Skeletal muscle cell (primary cell): Measurements from ENCODE around the gene GZMM.
A peak's percentile ranks its signal among the peaks of the same experiment; 100 is the strongest.

Experiments
- DNase-seq: peaks from one replicate; pipeline ENCODE4 v3.0.0-alpha.2; 2010; ENCODE audit warnings: low read depth
- H3K4me3 ChIP-seq: 2 replicates; pipeline ENCODE4 v1.5.1; 2011; ENCODE audit warnings: low read depth, mild to moderate bottlenecking, control low read depth, low read length, moderate library complexity

The GZMM gene

DNA sequence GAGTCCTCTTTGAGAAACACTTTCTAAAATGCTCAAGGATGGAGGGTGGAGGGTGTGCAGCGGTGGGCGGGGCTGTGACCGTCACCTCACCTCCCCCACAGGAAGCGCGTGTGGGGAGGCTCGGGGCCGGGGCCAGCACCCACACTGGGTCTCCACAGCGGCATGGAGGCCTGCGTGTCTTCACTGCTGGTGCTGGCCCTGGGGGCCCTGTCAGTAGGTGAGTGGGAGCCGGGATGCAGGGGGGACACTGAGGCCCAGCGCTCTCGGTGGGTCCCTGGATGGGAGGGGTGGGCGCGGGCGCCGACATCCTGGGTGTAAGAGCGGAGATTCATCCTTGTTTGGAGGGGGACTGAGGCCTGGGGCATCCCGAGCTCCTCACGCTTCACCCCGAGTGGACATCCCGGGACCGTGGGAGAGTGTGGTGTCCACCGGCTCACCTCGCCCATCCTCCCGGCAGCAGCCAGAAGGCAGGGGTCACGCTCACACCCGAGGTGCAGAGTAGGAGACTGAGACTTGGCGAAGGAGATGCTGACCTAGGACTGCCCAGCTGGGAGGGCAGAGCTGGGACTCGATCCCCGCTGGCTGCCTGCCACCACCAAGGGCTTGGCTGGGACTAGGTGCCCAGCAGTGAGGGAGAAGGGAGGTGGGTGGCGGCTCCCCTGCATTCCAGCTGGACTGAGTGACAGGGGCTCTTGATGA lies at the start of gene GZMM:
Gene GZMM, plus strand, starts transcription at position 144 of the 699 bp plus-strand sequence. Its CDS starts 19 bp downstream, at position 163.
- DNase-seq: no peak
- H3K4me3 ChIP-seq: no peak within 1 kb of the TSS

DNA sequence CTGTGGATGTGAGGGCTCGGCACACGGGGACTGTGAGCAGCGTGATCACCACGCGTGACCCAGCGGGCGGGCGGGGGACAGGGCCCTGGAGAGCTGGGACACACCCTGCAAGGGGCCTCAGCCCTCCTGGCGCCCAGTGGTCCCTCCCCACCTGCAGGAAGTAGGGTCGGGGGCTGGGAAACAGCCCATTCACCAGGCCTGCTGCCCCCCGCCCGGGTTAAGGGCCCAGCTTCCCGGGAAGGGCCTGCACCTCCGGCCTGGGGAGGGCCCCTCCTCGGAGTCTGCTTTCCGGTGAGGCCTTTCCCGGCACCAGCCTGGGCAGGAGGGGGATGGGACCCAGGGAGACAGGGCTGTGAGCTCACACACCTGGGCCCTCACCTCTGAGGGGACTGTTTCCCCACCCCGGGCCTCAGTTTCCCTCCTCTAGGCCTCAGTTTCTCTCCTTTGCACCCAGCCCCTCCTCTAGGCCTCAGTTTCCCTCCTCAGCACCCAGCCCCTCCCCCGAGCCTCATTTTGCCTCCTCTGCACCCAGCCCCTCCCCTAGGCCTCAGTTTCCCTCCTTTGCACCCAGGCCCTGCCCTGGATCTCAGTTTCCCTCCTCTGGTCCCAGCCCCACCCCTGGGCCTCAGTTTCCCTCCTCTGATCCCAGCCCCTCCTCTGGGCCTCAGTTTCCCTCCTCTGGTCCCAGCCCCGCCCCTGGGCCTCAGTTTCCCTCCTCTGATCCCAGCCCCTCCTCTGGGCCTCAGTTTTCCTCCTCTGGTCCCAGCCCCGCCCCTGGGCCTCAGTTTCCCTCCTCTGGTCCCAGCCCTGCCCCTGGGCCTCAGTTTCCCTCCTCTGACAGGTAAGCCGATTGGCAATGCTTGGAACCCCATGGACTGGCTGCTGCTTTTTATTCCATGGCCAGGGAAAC lies 49.4 kb upstream of the GZMM start:
- DNase-seq: no peak
- no peak overlapping the region for H3K4me3 ChIP-seq

DNA sequence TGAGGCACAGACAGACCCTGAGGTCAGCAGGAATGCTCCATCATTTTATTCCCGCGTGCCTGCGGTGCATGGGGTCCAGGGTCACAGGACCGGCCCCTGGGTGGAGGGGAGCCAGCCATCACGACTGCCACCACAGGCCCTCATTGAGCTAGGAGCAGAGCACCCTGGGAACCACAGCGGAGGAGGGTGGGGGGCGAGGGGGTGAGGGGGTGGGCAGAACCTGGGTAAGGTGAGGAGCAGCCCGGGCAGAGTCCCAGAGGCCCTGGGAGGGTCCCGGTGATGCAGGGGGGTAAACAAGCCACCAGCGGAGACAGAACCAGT lies 48.8 kb upstream of the GZMM start:
- DNase-seq: no peak
- H3K4me3 ChIP-seq: no peak overlapping the region

DNA sequence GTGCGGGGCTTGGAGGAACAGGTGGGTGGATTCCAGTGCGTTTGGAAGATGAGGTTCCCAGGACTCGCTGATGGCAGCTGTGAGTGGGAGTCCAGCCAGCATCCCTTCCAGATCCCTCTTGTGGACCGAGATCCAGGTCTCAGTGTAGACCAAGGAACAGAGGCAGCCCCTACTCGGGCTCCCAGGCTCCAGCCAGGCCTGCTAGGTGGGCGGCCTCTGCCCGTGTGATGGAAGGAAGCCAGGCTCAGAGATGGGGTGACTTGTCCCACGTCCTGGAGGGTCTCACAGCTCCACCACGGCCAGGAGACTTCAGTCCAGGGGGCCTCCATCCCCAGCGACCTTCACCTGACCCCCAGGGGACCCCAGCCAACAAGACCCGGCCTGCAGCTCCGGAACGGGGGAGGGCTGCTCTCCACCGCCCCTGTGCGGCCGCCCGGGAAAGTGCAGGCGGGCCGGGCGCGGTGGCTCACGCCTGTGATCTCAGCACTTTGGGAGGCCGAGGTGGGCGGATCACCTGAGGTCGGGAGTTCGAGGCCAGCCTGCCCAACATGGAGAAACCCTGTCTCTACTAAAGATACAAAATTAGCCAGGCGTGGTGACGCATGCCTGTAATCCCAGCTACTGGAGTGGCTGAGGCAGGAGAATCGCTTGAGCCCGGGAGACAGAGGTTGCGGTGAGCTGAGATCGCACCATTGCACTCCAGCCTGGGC lies 48.3 kb upstream of the GZMM start:
- no peak for DNase-seq
- H3K4me3 ChIP-seq: no peak overlapping the region

GRCh38 chr19:496112-496665 lies 47.7 kb upstream of the GZMM start, which contains the start of gene MADCAM1:
MADCAM1 (plus strand) TSS chr19:496486; CDS start chr19:496500, 14 bp downstream.
- no peak within 1 kb of the TSS for H3K4me3 ChIP-seq
- DNase-seq: no peak

DNA sequence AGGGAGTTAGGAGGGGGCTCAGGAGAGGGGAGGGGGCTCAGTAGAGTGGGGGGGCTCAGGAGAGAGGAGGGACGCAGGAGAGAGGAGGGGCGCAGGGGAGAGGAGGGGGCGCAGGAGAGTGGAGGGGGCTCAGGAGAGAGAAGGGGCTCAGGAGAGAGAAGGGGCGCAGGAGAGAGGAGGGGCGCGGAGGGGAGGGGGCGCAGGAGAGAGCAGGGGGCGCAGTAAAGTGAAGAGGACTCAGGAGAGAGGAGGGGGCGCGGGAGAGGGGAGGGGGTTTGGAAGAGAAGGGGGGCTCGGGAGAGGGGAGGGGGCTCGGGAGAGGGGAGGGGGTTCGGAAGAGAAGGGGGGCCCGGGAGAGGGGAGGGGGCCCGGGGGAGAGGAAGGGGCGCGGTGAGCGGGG lies 46.9 kb upstream of the GZMM start:
- H3K4me3 ChIP-seq: no peak overlapping the region
- no peak for DNase-seq

GRCh38 chr19:497491-497868 lies 46.4 kb upstream of the GZMM start:
- no peak for DNase-seq
- H3K4me3 ChIP-seq: no peak overlapping the region

GRCh38 chr19:497869-498510 lies 45.9 kb upstream of the GZMM start:
- no peak for DNase-seq
- H3K4me3 ChIP-seq: no peak overlapping the region

- no peak overlapping the region for H3K4me3 ChIP-seq
- DNase-seq: no peak
Observed at GRCh38 chr19:498511-498891, 45.4 kb upstream of the GZMM start.

DNA sequence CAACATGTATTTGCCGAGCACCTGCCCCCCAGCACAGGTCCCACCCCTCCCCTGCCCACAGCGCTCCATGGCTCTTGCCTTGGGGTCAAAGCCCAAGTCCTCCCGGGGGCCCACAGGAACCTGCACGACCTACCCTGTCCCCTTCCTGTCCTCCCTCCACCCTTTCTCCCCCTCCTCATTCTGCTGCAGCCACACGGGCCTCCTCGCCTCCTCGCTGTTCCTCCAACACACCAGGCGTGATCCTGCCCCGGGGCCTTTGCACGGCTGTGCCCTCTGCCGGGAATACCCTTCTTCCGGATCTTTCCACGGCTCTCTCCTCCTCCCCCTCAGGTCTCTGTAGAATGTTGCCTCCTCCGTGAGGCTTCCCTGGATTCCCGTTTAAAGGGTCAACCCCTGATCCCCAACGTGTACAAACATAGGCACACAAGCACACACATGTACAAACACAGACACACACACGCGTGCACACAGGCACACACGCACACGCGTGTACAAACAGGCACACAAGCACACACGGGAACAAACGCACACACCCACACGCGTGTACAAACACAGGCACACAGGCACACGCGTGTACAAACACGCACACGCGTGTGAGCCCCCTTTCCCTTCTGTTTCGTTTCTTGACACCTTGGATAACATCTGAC lies 44.8 kb upstream of the GZMM start:
- DNase-seq: no peak

DNA sequence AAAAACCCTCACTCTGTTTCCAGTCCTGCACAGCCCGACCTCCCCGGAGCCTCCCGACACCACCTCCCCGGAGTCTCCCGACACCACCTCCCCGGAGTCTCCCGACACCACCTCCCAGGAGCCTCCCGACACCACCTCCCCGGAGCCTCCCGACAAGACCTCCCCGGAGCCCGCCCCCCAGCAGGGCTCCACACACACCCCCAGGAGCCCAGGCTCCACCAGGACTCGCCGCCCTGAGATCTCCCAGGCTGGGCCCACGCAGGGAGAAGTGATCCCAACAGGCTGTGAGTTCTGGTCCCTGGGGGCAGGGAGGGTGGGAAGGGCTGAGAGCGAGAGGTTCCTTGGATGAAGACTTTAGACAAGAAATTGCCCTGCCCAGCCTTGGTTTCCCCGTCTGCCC lies 42.2 kb upstream of the GZMM start:
- H3K4me3 ChIP-seq: no peak overlapping the region
- DNase-seq: no peak

More for the DNA sequence above, 44.8 kb upstream of the GZMM start:
- H3K4me3 ChIP-seq: no peak overlapping the region

- no peak for DNase-seq
Observed at GRCh38 chr19:504616-505015, 39.2 kb upstream of the GZMM start.

DNA sequence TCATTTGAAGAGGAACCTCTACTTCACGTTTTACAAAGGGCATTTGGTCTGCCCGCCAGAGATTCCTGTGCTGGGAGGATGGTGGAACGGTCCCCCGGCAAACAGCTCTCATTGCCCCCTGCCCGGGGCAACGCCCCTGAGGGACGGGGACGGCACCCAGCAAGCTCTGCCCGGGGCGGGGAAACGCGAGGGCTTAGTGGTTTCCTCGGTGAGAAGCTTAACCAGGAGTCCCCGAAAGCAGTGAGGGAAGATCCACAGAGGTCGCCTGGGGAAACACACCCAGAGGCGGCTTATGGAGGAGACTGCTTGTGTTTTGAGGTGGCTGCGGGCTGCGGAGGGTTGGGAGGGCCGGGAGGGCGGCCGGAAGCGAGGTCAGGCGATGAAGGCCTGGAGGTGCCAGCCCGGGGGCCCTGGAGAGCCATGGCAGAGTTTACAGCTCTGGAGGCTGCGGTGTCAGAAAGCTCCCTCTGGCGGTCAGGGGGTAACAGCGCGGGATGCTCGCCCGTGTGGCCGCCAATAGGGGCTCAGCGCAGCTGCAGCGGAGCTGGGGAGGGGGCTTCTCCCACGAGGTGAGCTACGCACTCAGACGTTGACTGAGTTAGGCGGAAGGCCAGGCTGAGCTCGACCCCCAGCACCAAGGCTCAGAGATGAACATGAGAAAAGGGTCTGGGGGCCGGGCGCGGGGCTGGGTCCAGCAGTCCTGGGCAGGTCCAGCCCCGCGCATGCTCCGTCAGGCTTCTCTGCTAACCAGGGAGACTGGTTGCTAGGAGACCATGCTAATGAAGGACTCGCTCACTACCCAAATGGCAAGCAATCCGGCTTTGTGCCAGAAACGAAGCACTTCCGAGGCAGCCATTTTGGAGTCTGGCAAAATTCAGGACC lies 37.2 kb upstream of the GZMM start:
- H3K4me3 ChIP-seq: peak overlapping the region; percentile 87
- peak; percentile 99 for DNase-seq

More at GRCh38 chr19:504616-505015, 39.2 kb upstream of the GZMM start:
- no peak overlapping the region for H3K4me3 ChIP-seq

- no peak for DNase-seq
Observed at GRCh38 chr19:507286-508203, 36.3 kb upstream of the GZMM start, which contains the start of gene TPGS1. TPGS1 (plus strand) TSS chr19:507497; CDS start chr19:507507, 10 bp downstream.

GRCh38 chr19:508204-509150 lies 35.4 kb upstream of the GZMM start:
- DNase-seq: no peak
- peak overlapping the region; percentile 87 for H3K4me3 ChIP-seq

More at GRCh38 chr19:507286-508203, 36.3 kb upstream of the GZMM start, which contains the start of gene TPGS1:
- H3K4me3 ChIP-seq: peak within 1 kb of the TSS; percentile 87

DNA sequence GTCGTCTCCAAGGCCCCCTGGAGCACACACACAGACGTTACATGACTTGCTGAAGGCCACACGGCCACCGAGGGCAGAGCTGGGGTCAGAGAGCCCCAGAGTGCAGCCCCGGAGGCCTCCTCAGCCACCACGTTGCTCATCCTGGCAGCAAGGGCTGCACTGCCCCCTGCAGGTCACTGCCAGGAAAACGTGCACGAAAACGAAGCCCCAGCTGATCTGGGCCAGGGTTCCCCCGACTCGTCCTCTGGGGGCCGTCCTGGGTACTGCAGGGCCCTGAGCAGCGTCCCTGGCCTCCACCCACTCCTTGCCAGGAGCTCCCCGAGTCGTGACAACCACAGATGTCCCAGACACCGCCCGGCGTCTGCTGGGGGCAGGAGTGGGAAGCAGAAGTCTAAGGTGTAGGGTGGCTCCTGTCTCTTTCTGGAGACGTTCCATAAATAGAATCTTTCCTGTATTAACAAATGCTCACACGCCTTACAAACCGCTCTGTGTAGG lies 33.2 kb upstream of the GZMM start:
- DNase-seq: peak; percentile 56
- H3K4me3 ChIP-seq: no peak overlapping the region
